ENCODE results near the gene SKIDA1.

GRCh38 chr10:21533467-21534279 lies 8.2 kb upstream of the SKIDA1 start, which contains the start of gene MLLT10:
- TF ChIP-seq GATA2 (IDR thresholded peaks at IDR 0.05; ENCODE audit: low read depth, low read length) = no peak
- no peak for TF ChIP-seq GATA3 (IDR thresholded peaks at IDR 0.05; ENCODE audit: low read depth, low read length)
